ENCODE results near the gene CMYA5.

- TF ChIP-seq CTCF (IDR thresholded peaks at IDR 0.05) (no peak), POLR2A (IDR thresholded peaks at IDR 0.05) (no peak), POLR2AphosphoS5 (IDR thresholded peaks at IDR 0.05) (no peak)
Measured at GRCh38 chr5:79663212-79663611, 26.4 kb upstream of the CMYA5 start.

Measured in prostate gland (tissue), 2 donors.